Measurements from ENCODE around the gene SLC50A1.

Gene SLC50A1

DNA sequence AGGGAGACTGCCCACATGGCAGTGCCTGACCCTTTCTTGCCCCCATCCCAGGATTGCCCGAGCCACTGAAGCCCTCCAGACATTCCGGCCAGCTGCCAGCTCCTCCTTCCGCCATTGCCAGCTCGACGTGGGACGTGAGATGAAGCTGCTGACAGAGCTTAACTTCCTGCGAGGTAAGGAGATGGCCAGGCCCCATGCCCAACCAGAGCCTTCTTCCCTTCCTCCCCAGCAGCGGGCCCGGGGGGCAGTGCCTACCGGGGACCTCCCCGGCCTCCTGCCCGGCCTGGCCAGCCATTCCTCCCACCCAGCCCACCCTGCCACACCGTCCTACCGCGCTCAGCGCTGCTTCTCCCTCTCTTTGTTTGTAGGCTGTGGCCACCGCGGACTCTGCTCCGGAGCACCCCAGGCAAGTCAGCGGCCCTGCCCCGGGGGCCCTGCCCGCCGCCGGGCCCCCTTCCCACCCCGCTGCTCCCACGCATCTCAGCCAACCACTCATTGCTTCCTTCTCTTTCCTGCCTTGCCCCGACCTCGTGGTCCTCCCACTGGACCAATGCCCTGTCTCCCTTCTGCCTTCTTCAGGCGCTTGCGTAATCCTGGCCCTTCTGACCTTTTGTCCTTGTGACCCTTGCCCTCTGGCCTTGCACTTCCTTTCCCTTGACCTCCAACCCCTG, 42.9 kb downstream of the SLC50A1 start:
- Histone ChIP-seq H3K9ac (ENCODE audit: low read length) (no peak overlapping the region), H3K27ac (ENCODE audit: low read depth, low read length) (no peak overlapping the region), H3K4me1 (ENCODE audit: control insufficient read depth, insufficient read depth, low read length) (peaks cover 4% of the 10 kb centered on the region), H3K36me3 (ENCODE audit: control insufficient read depth, insufficient read depth, low read length) (no peaks in the 10 kb centered on the region), H3K27me3 (ENCODE audit: control insufficient read depth, insufficient read depth, low read length) (peaks cover 5% of the 10 kb centered on the region), H3K4me3 (ENCODE audit: low read length) (no peak overlapping the region)

DNA sequence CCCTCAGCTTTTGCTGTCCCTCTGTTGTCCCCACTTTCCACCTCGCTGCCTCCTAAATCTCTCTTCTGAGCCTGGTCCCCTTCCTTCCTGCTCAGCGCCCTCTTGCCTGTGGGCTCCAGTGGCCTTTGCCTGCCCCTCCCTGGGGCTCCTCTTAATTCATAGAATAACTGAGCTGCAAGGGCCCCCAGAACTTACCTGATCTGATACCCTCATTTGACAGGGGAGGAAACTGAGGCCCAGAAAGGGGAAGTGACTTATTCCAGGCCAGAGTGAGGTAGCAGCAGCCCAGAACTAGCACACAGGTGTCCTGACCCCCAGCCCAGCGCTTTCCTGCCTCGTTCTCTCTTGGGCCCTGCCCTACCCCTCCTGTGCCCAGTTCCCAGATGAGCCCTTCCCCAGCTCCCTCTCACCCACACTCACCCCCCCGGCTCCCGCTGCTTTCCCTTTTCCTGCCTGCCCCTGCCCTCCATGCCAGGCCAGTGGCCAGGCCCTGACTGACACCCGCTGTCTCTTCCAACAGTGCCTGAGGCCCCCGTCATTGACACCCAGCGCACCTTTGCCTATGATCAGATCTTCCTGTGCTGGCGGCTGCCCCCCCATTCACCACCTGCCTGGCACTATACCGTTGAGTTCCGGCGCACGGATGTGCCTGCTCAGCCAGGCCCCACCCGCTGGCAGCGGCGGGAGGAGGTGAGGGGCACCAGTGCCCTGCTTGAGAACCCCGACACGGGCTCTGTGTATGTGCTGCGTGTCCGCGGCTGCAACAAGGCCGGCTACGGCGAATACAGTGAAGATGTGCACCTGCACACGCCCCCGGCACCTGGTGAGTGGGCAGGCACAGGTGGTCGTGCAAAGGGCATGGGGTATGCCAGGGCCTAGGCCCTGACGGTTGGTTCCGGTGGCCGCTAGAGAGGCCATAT, 43.7 kb downstream of the SLC50A1 start:
- Histone ChIP-seq H3K36me3 (ENCODE audit: control insufficient read depth, insufficient read depth, low read length) (no peaks in the 10 kb centered on the region), H3K4me1 (ENCODE audit: control insufficient read depth, insufficient read depth, low read length) (peaks cover 4% of the 10 kb centered on the region), H3K27ac (ENCODE audit: low read depth, low read length) (no peak overlapping the region), H3K27me3 (ENCODE audit: control insufficient read depth, insufficient read depth, low read length) (no peaks in the 10 kb centered on the region), H3K4me3 (ENCODE audit: low read length) (no peak overlapping the region), H3K9ac (ENCODE audit: low read length) (no peak overlapping the region)

DNA sequence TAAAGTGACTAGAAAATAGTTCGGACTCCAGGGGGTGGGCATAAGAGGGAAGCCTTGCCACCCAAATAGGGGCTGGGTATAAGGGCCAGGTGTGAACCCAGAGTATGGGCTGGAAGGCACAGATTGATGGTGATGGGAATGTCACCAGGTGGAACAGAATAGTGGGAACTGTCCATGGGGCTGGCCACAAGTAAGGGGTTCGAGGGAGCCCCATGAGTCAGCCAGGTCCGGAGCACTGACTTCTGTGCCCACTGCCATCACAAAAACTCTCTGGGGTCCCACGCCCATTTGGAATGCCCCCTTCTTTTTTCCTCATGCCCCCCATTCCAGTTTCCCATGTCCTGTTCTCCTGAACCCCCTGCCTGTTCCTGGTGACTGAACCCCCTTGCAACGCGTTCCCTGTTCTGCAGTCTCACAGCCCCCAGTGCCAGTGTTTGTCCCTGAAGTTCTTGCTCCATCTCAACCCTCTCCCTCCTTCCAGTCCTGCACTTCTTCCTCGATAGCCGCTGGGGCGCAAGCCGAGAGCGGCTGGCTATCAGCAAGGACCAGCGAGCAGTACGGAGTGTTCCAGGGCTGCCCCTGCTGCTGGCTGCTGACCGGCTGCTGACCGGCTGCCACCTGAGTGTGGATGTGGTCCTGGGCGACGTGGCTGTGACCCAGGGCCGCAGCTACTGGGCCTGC, 45.9 kb downstream of the SLC50A1 start:
- H3K9ac ChIP-seq (ENCODE audit: low read length): no peak overlapping the region
- no peak overlapping the region for H3K27ac ChIP-seq (ENCODE audit: low read depth, low read length)
- H3K4me3 ChIP-seq (ENCODE audit: low read length): no peak overlapping the region
- no peaks in the 10 kb centered on the region for H3K27me3 ChIP-seq (ENCODE audit: control insufficient read depth, insufficient read depth, low read length)
- H3K36me3 ChIP-seq (ENCODE audit: control insufficient read depth, insufficient read depth, low read length): no peaks in the 10 kb centered on the region
- peaks cover 4% of the 10 kb centered on the region for H3K4me1 ChIP-seq (ENCODE audit: control insufficient read depth, insufficient read depth, low read length)

DNA sequence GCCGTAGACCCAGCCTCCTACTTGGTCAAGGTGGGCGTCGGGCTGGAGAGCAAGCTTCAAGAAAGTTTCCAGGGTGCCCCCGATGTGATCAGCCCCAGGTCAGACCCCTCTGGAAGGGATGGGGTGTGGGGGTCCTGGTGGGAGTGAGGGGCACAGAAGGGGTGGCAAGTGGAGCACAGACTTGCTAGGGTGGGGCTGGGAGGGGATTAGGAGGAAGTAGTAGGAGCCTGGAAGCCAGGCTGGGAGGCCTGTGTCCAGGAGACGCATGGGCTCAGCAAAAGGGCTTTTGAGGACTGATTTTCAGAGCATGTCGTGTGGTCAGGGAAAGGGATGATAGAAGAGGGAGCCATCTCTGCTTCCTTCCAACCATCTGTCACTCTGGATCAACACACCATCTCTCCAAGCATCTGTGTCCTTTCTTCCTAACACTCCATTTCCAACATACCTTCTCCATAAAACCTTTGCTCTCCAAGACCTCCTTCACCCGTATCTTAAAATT, 46.4 kb downstream of the SLC50A1 start:
- no peak overlapping the region for H3K27ac ChIP-seq (ENCODE audit: low read depth, low read length)
- no peaks in the 10 kb centered on the region for H3K27me3 ChIP-seq (ENCODE audit: control insufficient read depth, insufficient read depth, low read length)
- no peak overlapping the region for H3K9ac ChIP-seq (ENCODE audit: low read length)
- H3K36me3 ChIP-seq (ENCODE audit: control insufficient read depth, insufficient read depth, low read length): no peaks in the 10 kb centered on the region
- no peaks in the 10 kb centered on the region for H3K4me1 ChIP-seq (ENCODE audit: control insufficient read depth, insufficient read depth, low read length)
- H3K4me3 ChIP-seq (ENCODE audit: low read length): no peak overlapping the region

DNA sequence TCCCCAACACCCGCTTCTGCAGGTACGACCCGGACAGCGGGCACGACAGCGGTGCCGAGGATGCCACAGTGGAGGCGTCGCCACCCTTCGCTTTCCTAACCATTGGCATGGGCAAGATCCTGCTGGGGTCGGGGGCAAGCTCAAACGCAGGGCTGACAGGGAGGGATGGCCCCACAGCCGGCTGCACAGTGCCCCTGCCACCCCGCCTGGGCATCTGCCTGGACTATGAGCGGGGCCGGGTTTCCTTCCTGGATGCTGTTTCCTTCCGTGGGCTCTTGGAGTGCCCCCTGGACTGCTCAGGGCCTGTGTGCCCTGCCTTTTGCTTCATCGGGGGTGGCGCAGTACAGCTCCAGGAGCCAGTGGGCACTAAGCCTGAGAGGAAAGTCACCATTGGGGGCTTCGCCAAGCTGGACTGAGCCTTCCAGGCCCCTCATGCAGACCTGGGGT, 48.1 kb downstream of the SLC50A1 start:
- no peak overlapping the region for H3K27ac ChIP-seq (ENCODE audit: low read depth, low read length)
- no peak overlapping the region for H3K9ac ChIP-seq (ENCODE audit: low read length)
- no peak overlapping the region for H3K4me3 ChIP-seq (ENCODE audit: low read length)
- no peaks in the 10 kb centered on the region for H3K36me3 ChIP-seq (ENCODE audit: control insufficient read depth, insufficient read depth, low read length)
- H3K4me1 ChIP-seq (ENCODE audit: control insufficient read depth, insufficient read depth, low read length): no peaks in the 10 kb centered on the region
- H3K27me3 ChIP-seq (ENCODE audit: control insufficient read depth, insufficient read depth, low read length): no peaks in the 10 kb centered on the region

DNA sequence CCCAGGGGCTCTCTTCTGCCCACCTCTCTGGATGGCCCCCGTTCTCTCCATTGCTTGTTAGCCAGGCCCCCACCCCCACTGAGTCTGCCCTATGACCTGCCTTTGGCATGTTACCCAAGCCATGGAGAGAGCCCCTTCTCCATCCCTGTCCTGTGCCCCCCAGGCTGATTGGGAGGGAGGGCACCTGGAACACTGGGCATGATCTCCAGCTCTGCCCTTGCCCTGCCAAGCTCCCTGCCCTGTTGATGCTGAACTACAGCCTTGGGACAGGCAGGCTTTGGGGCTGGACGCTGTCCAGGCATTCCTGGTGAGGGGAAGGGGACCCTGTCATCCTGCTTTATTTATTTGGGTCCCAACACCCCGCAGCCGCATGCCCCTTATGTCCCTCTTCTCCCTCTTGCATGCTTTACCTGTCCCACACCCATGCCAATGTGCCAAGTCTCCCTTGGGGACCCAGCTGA, 48.7 kb downstream of the SLC50A1 start:
- no peaks in the 10 kb centered on the region for H3K27me3 ChIP-seq (ENCODE audit: control insufficient read depth, insufficient read depth, low read length)
- H3K9ac ChIP-seq (ENCODE audit: low read length): no peak overlapping the region
- H3K4me3 ChIP-seq (ENCODE audit: low read length): no peak overlapping the region
- H3K4me1 ChIP-seq (ENCODE audit: control insufficient read depth, insufficient read depth, low read length): no peaks in the 10 kb centered on the region
- no peaks in the 10 kb centered on the region for H3K36me3 ChIP-seq (ENCODE audit: control insufficient read depth, insufficient read depth, low read length)
- H3K27ac ChIP-seq (ENCODE audit: low read depth, low read length): no peak overlapping the region

DNA sequence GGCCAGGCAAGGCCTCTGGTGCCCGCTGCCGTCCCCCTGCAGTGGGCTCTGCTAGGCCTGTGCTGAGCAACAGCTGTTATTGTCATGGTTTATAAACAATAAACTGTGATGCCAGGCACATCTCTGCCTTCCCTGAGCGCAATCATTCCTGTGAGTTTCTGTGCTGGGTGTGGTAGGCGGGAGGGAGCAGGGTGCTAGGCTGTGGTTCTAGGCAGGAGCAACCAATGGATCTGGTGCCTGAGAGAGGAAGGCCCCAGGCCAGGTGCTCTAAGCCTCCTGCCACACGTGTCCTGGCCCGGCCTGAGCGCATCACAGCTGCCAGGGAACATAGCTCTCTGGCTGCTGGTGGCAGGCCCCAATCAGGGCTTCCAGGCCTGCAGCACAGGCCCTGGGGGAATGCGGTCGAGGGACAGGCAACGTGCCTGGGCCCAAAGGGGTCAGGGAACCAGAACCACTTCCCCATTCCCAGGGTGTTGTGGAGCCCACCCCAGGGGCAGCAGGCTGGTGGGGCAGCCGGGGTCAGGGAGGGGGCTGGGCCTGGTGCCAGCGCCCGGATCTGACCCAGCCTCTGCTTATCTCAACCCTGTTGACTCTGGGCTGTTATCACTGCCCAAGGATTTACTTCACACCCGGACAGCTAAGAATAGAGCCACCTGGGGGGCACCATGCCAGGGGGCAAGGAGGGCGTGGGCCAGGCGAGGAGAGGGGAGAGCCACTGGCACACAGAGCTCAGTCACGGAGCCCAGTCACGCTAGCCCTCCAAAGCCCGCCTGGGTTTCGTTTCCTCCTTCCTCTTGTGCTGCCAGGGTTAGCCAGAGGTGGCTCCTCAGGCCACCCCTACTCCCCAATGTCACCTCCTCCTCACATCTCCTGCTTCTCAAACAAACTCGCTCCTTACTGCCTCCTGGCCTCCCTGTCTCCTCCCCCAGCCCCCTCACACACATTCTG, 49.5 kb downstream of the SLC50A1 start:
- Histone ChIP-seq H3K27ac (ENCODE audit: low read depth, low read length) (no peak overlapping the region), H3K4me1 (ENCODE audit: control insufficient read depth, insufficient read depth, low read length) (no peaks in the 10 kb centered on the region), H3K9ac (ENCODE audit: low read length) (no peak overlapping the region), H3K36me3 (ENCODE audit: control insufficient read depth, insufficient read depth, low read length) (no peaks in the 10 kb centered on the region), H3K27me3 (ENCODE audit: control insufficient read depth, insufficient read depth, low read length) (no peaks in the 10 kb centered on the region), H3K4me3 (ENCODE audit: low read length) (no peak overlapping the region)

DNA sequence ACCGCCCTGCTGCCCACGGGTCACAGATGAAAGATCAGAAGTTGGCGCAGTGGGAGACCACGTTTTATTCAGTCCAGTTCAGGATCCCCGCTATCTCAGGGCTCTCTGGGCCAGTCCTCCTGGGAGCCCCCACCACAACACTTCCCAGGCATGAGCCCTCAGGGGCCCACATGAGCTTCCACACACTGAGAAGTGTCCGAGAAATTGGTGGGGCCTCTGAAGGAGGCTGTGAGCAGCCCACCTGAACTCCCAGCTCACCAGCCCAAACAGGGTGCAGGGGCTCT, 50.1 kb downstream of the SLC50A1 start:
- no peak overlapping the region for H3K27ac ChIP-seq (ENCODE audit: low read depth, low read length)
- no peak overlapping the region for H3K9ac ChIP-seq (ENCODE audit: low read length)
- H3K36me3 ChIP-seq (ENCODE audit: control insufficient read depth, insufficient read depth, low read length): no peaks in the 10 kb centered on the region

DNA sequence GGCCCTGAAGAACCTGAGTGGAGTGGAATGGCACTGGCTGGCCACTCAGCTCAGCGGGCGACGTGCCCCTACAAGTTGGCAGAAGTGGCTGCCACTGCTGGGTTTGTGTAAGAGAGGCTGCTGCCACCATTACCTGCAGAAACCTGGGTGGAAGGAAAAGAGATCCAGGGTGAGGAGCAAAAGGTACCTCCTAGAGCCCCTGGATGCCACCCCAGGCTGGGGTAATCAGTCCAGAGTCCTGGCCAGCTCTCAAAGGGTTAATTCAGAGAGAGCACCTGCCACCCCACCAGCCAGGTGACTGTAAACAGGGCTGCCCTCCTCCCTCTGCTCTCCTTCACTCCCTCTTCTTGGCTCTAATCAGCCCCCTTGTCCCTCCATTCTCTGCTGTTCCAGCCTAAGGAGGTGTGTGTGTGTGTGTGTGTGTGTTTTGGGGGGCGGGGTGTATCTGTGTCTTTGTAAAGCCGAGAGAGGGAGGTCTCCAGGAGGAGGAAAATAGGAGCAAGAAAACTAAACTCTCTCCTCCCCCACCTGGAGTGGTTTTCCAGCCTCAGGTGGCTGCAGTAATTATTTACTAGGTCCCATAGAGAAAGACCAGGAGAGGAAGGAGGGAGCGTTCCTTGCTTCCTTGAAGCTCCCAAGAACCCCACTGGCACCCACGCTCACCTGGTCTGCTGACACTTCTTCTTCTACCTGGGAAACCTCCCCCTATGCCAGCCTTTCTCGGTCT, 50.6 kb downstream of the SLC50A1 start:
- no peak overlapping the region for H3K4me3 ChIP-seq (ENCODE audit: low read length)
- H3K36me3 ChIP-seq (ENCODE audit: control insufficient read depth, insufficient read depth, low read length): no peaks in the 10 kb centered on the region
- H3K27ac ChIP-seq (ENCODE audit: low read depth, low read length): no peak overlapping the region
- no peak overlapping the region for H3K9ac ChIP-seq (ENCODE audit: low read length)
- H3K27me3 ChIP-seq (ENCODE audit: control insufficient read depth, insufficient read depth, low read length): no peaks in the 10 kb centered on the region
- H3K4me1 ChIP-seq (ENCODE audit: control insufficient read depth, insufficient read depth, low read length): no peaks in the 10 kb centered on the region

More for the DNA sequence above, 50.1 kb downstream of the SLC50A1 start:
- no peaks in the 10 kb centered on the region for H3K4me1 ChIP-seq (ENCODE audit: control insufficient read depth, insufficient read depth, low read length)
- no peaks in the 10 kb centered on the region for H3K27me3 ChIP-seq (ENCODE audit: control insufficient read depth, insufficient read depth, low read length)
- no peak overlapping the region for H3K4me3 ChIP-seq (ENCODE audit: low read length)

DNA sequence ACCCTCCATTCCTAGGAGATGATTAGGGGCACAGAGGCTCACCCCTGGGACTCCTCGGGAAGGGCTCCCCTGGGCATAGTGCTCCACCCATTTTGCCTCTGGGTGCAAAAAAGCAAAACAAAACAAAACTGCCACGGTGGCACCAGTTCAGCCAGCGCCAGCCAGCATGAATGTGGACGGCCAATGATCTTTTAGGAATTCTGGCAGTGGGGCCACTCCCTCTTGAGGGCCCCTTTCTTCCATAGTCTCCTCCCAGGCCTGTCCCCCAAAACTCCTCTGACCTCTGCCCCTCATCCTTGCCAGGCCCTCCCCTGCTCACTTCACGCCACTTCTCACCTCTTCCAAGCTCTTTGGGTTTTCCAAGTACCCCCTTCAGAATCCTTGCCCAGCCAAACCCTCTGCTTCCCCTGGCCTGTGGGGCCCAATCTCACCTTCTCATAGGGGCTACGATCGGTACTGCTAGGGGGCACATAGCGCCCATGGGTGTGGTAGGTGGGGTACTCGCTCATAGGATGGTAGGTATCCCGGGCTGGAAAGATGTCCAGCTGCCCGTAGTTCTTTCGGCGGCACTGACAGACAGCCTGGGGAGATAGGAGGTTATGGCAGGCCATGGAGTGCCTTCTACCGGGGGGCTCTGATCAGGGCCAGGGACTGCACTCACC, 51.3 kb downstream of the SLC50A1 start:
- Histone ChIP-seq H3K4me3 (ENCODE audit: low read length) (no peak overlapping the region), H3K27me3 (ENCODE audit: control insufficient read depth, insufficient read depth, low read length) (no peaks in the 10 kb centered on the region), H3K9ac (ENCODE audit: low read length) (no peak overlapping the region), H3K27ac (ENCODE audit: low read depth, low read length) (no peak overlapping the region), H3K4me1 (ENCODE audit: control insufficient read depth, insufficient read depth, low read length) (no peaks in the 10 kb centered on the region), H3K36me3 (ENCODE audit: control insufficient read depth, insufficient read depth, low read length) (no peaks in the 10 kb centered on the region)

DNA sequence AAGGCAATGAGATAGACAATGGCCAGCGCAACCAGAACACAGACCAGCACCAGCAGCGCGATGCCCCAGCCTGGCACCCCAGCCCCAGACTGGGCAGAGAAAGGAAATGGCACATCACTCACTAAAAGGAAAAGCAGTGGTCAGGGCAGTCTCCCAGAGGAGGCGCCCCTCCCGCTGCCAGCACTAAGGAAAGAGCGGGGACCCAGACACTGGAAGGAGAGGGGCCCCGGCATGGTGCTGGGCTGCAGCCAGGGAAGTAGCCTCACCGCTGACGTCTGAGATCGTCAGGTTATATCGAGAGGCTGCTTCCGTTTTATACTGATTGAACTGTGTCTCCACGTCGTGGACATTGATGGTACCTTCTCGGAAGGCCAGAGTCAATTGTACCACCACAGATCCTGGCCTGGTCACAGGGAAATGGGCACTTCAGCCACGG, 51.8 kb downstream of the SLC50A1 start:
- no peaks in the 10 kb centered on the region for H3K27me3 ChIP-seq (ENCODE audit: control insufficient read depth, insufficient read depth, low read length)
- no peak overlapping the region for H3K4me3 ChIP-seq (ENCODE audit: low read length)
- no peak overlapping the region for H3K9ac ChIP-seq (ENCODE audit: low read length)
- H3K27ac ChIP-seq (ENCODE audit: low read depth, low read length): no peak overlapping the region
- no peaks in the 10 kb centered on the region for H3K36me3 ChIP-seq (ENCODE audit: control insufficient read depth, insufficient read depth, low read length)
- no peaks in the 10 kb centered on the region for H3K4me1 ChIP-seq (ENCODE audit: control insufficient read depth, insufficient read depth, low read length)
